Sigmoid colon (tissue), 7 donors: ENCODE measurements around the gene PHF5A. TPM values are rescaled to one million over a fixed set of nuclear protein-coding genes. Genes with fewer than 3 reads are reported as not detected.

ENCODE experiments used
- DNase-seq: peaks from one replicate; pipeline ENCODE4 v3.0.0-alpha.2; 2019
- H3K27ac ChIP-seq, 4 donors: fragments of 200-600 bp; sonication (generic); one replicate each; pipeline ENCODE4 v1.5.1; 2016 to 2019; ENCODE audit warnings: mild to moderate bottlenecking in 1 of 4
- H3K27me3 ChIP-seq, 3 donors: fragments of 200-600 bp; sonication (generic); one replicate each; pipeline ENCODE4 v1.5.1; 2019; ENCODE audit warnings: mild to moderate bottlenecking in 1 of 3
- H3K36me3 ChIP-seq, 4 donors: fragments of 200-600 bp; sonication (generic); one replicate each; pipeline ENCODE4 v1.5.1; 2016 to 2019
- H3K4me1 ChIP-seq, 4 donors: fragments of 200-600 bp; sonication (generic); one replicate each; pipeline ENCODE4 v1.5.1; 2017 to 2019
- H3K4me3 ChIP-seq, 4 donors: fragments of 200-600 bp; sonication (generic); one replicate each; pipeline ENCODE4 v1.5.1; 2017 to 2019; ENCODE audit warnings: mild to moderate bottlenecking in 2 of 4, moderate library complexity in 1 of 4
- H3K9me3 ChIP-seq, 4 donors: fragments of 200-600 bp in 3 of 4; sonication (generic) in 3 of 4; one replicate each; pipeline versions ENCODE4 v1.5.1 to v1.6.1; 2013 to 2019
- CTCF ChIP-seq, 4 experiments: fragments of 450-650 bp in 3 of 4; fragments of 200-600 bp in 1 of 4; IDR thresholded peaks; one replicate each; pipeline ENCODE4 v1.5.1; 2016 to 2019; ENCODE audit warnings: antibody characterized with exemption in 4 of 4, mild to moderate bottlenecking in 3 of 4, moderate library complexity in 2 of 4
- EP300 ChIP-seq, 4 donors: sonication (generic); formaldehyde crosslinking; IDR thresholded peaks; one replicate each; pipeline ENCODE4 v1.6.1; 2017; ENCODE audit warnings: antibody characterized with exemption in 4 of 4
- POLR2A ChIP-seq, 2 donors: fragments of 450-650 bp; IDR thresholded peaks; one replicate each; pipeline ENCODE4 v1.6.1; 2016; ENCODE audit warnings: antibody characterized with exemption in 2 of 2, mild to moderate bottlenecking in 2 of 2, moderate library complexity in 2 of 2
- POLR2AphosphoS5 ChIP-seq, 4 donors: sonication (generic); formaldehyde crosslinking; IDR thresholded peaks; one replicate each; pipeline ENCODE4 v1.6.1; 2017; ENCODE audit warnings: antibody characterized with exemption in 4 of 4
- WGBS, 2 donors: extraction: QIAGEN DNeasy Blood & Tissue Kit; methylation state at CpG; one replicate each; pipeline ENCODE4 v1.1.7; 2013; 5-methylcytosine and 5-hydroxymethylcytosine counted together
- intact Hi-C: fragments of 100-400 bp; cut with DNase I; formaldehyde crosslinking; loops from one replicate; pipeline ENCODE4 v1.15.1; 2023
- polyA plus RNA-seq, 3 donors: library from polyadenylated mRNA; stranded (reverse); fragments of 200-250 nt; gene quantifications; one replicate each; pipeline ENCODE4 v1.2.3, GENCODE V29; 2013
- total RNA-seq, 4 donors: library from RNA; depleted of rRNA; stranded (reverse); fragments of >200 nt; gene quantifications; one replicate each; pipeline ENCODE4 v1.1.0, GENCODE V29; 2016
- donor health status: healthy with polysubstance abuse.
- donor health status: Bipolar disorder and iron deficiency.
- donor health status: healthy.

PHF5A gene
- total and polyA plus RNA-seq, 7 donors: 31.9 to 59.6 (median 53.3) TPM

GRCh38 chr22:41478891-41479521, 10.5 kb upstream of the PHF5A start:
- peak; percentile 70 for DNase-seq
- H3K27ac ChIP-seq: peak overlapping the region; percentile 66 to 86 (median 76)
- no peaks in the 10 kb centered on the region for H3K9me3 ChIP-seq
- no peaks in the 10 kb centered on the region for H3K27me3 ChIP-seq
- intact Hi-C loops: no loop called here
- no peak overlapping the region for H3K4me3 ChIP-seq
- WGBS, 2 donors: 70 to 87% methylated on average over 7 of the region's 7 CpGs
- H3K36me3 ChIP-seq: peaks cover 0 to 3% (median 0%) of the 10 kb centered on the region in 4 donors
- H3K4me1 ChIP-seq: peaks cover 0 to 51% (median 45%) of the 10 kb centered on the region in 4 donors
- TF ChIP-seq POLR2AphosphoS5 (IDR thresholded peaks at IDR 0.05): no peak
- TF ChIP-seq POLR2A (IDR thresholded peaks at IDR 0.05): no peak
- TF ChIP-seq CTCF (IDR thresholded peaks at IDR 0.05): no peak
- no peak for TF ChIP-seq EP300 (IDR thresholded peaks at IDR 0.05)

GRCh38 chr22:41478473-41478872, 10.0 kb upstream of the PHF5A start:
- peaks cover 0 to 50% (median 43%) of the 10 kb centered on the region in 4 donors for H3K4me1 ChIP-seq
- intact Hi-C loops: no loop called here
- DNase-seq: no peak

GRCh38 chr22:41474872-41475451, 6.5 kb upstream of the PHF5A start:
- Histone ChIP-seq H3K27me3 (no peaks in the 10 kb centered on the region), H3K36me3 (peaks cover 0 to 3% (median 0%) of the 10 kb centered on the region in 4 donors), H3K4me3 (no peak overlapping the region), H3K27ac (peak overlapping the region in 1 of 4 donors; percentile 51), H3K9me3 (no peaks in the 10 kb centered on the region), H3K4me1 (peaks cover 0 to 42% (median 33%) of the 10 kb centered on the region in 4 donors)
- TF ChIP-seq CTCF (IDR thresholded peaks at IDR 0.05) (no peak), POLR2A (IDR thresholded peaks at IDR 0.05) (no peak), POLR2AphosphoS5 (IDR thresholded peaks at IDR 0.05) (no peak), EP300 (IDR thresholded peaks at IDR 0.05) (no peak)
- intact Hi-C loops: no loop called here
- no peak for DNase-seq
- 86 to 89% methylated on average over 6 of the region's 6 CpGs for WGBS, 2 donors

More at GRCh38 chr22:41478473-41478872, 10.0 kb upstream of the PHF5A start:
- Histone ChIP-seq H3K36me3 (peaks cover 0 to 3% (median 0%) of the 10 kb centered on the region in 4 donors), H3K27ac (peak overlapping the region in 3 of 4 donors; percentile 73 to 86 (median 80)), H3K9me3 (no peaks in the 10 kb centered on the region), H3K27me3 (no peaks in the 10 kb centered on the region), H3K4me3 (no peak overlapping the region)
- 68 to 75% methylated on average over 2 of the region's 2 CpGs for WGBS, 2 donors
- TF ChIP-seq POLR2A (IDR thresholded peaks at IDR 0.05) (no peak), CTCF (IDR thresholded peaks at IDR 0.05) (no peak), POLR2AphosphoS5 (IDR thresholded peaks at IDR 0.05) (no peak), EP300 (IDR thresholded peaks at IDR 0.05) (no peak)

- H3K9me3 ChIP-seq: no peaks in the 10 kb centered on the region
- H3K27ac ChIP-seq: no peak overlapping the region
- intact Hi-C loops: no loop called here
- H3K27me3 ChIP-seq: no peaks in the 10 kb centered on the region
- no peak for DNase-seq
- H3K4me3 ChIP-seq: no peak overlapping the region
- peaks cover 0 to 11% (median 6%) of the 10 kb centered on the region in 4 donors for H3K36me3 ChIP-seq
- peaks cover 0 to 51% (median 39%) of the 10 kb centered on the region in 4 donors for H3K4me1 ChIP-seq
- TF ChIP-seq CTCF (IDR thresholded peaks at IDR 0.05) (no peak), EP300 (IDR thresholded peaks at IDR 0.05) (no peak), POLR2AphosphoS5 (IDR thresholded peaks at IDR 0.05) (no peak), POLR2A (IDR thresholded peaks at IDR 0.05) (no peak)
- WGBS, 2 donors: 64 to 87% methylated on average over 2 of the region's 2 CpGs
Observed at GRCh38 chr22:41471568-41471967, 3.1 kb upstream of the PHF5A start.
